CD4-positive, alpha-beta T cell treated with Interleukin-21 for 1 hour (primary cell): ENCODE data around the gene WDR17.
A peak's percentile ranks its signal among the peaks of the same experiment; 100 is the strongest.
"Not testable (repeated sequence)": the region's sequence is repeated elsewhere in the genome, so short reads cannot be mapped to it uniquely, and the experiment has no call there.

Experiments
- DNase-seq: peaks from one replicate; pipeline ENCODE4 v3.0.0-alpha.2; 2020

The WDR17 gene

DNA sequence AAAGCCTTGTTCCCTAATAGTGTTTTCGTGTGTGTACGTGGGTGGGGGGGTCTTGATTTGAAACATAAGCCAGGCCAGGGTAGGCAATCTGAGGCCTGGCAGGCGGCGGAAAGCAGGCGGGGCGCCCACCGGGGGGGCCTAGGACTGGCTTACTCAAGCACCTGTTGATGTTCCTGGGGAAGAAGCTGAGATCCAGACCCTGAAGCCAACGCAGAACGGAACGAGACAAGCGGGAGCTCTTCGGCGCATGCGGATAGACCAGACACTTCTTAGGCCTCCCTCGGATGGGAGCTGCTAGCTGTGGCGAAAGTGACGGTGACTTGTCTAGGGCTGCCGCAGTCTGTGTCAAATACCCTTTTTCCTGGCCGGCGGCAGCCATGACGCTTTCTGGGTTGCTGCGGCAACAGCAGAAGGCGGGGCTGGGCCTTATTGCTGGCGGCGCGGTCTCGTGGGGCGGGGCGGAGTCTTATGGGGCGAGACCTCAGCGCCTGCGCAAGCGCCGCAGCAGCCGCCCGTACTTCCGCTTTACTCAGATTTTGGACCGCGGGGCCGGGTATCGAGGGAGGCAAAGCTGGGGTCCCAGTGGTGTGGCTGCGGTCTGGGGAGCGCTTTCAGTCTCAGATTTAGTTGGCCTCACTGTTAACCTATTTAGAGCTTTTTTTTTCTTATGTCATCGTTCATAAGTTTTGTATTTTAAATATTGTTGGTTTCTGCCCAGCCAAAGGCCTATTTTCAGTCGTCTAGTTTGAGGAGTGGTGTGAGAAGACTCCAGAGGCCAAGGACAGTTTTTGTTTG, 129.7 kb downstream of the WDR17 start, which contains the start of gene SPATA4:
SPATA4 (minus strand) TSS at position 402 of the 795 bp plus-strand sequence; CDS start at position 379, 23 bp downstream.
- DNase-seq = peak; percentile 92

DNA sequence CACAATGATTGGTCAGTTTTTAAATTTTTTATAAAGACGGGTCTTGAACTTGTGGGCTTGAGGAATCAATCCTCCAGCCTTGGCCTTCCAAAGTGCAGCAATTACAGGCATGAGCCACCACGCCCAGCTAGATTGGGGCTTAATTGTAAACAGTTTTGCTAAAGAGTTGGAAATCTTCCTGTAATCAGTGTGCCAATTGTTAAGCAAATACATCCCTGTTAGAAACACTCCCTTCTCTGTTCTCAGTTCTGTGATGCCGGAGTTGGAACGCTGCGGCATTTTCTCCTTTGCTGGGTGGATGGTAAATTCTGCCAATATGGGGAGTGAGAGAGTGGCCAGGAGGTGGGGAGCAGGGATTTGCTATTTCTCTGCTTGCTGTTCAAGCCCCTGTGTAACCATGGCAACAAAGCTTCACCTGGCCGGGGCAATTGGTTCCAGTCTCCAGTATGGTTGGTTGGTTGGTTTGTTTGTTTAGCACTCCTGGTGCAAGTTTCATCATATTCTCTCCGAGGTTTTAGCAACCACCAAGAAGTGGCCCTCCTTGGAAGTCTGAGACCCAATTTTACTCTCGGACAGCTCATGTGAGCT, 132.8 kb downstream of the WDR17 start:
- no peak for DNase-seq

DNA sequence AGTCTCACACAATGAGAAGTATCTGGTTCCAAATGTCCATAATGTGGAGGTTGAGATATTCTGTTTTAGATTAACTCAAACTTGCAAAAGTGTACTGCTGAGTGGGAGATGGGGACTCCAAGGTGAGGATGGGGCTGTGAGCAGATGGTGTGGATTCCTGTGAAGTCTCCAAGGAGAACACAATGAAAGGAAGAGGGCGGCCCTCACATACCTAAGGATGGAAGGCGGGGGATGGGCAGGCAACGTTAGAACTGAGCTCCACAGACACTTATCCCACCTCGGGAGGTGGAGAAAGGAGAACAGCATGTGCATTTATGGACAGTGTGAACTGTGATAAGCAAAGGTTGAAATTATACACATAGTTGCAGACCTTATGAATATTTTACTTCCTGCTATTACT, 139.7 kb downstream of the WDR17 start:
- DNase-seq = no peak

DNA sequence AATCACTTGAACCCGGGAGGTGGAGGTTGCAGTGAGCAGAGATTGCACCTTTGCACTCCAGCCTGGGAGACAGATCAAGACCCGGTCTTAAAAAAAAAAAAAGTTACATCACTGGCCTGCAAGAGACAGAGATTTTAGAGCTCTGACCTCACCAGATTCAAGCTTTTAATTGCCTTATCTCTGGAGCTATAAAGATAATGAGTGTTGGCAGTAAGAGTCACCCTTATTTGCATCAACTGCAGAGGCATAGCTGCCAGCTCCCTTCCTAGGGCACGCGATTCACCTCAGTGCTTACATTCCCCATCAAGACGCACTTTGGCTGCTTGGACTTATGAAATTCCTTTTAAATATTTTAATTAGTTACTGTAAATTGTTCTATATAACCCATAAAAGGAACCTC, 142.2 kb downstream of the WDR17 start:
- DNase-seq = no peak

DNA sequence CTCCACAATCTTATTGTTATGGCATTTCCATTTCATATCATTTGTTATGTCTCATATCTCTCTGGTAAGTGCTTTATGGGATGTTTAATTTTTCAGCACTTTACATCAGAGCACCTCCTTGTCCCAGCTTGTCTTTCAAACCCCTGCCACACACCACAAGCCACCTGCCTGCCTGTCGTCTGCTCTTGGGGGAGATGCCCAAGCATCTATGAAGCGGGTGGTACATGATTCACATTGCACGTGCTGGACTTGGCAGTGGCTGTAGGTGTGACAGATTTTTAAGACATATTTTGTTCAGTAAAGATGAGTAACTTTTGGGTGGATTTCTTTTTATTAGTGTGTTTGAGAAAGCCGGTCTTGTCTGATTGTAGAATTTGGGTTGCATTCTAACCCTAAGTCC, 143.9 kb downstream of the WDR17 start:
- DNase-seq = no peak

DNA sequence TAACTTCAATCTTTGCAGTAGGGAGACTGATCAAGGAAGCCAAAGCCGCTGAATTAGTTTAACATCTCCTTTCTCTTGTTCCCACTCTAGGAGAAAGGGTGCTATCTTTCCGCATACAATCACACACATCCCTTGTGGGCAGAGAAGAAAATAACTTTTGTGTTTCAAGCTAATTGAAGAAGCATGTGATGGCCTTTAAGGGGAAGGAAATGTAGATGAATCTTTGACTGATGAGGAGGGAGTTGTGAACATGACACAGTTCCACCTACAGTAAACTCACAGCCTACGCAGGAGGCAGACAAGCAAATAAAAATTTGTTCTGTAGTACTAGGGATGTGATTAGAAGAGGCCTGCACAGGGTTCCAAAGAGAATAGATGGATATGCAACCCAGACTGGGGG, 144.5 kb downstream of the WDR17 start:
- no peak for DNase-seq

DNA sequence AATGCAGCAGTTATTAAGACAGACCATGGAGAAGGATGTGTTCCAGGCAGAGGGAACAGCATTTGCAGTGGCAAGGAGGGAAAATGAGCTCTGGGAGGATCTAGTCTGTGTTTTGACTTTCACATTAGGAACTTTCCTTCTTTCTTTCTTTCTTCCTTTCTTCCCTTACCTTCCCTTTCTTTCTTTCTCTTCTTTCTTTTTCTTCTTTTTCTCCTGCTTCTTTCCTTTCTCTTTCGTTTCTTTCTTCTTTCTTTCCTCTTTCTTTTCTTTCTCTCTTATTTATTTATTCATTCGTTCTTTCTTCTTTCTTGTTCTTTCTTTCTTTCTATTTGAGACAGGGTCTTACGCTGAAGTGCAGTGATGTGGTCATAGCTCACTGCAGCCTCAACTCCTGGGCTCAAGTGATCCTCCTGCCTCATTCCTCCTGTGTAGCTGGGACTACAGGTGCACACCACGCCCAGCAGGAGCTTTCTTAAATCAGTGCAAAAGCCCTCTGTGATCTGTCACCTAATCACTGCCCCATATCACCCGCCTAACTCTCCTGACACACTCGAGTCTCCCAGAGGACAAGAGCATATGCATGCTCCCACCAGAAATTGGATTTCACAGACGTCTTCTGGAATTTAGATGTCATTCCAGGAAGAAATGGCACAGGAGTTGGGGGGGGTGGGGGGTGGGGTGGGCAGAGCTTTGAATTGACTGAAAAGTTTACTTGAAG, 145.1 kb downstream of the WDR17 start:
- DNase-seq = no peak

DNA sequence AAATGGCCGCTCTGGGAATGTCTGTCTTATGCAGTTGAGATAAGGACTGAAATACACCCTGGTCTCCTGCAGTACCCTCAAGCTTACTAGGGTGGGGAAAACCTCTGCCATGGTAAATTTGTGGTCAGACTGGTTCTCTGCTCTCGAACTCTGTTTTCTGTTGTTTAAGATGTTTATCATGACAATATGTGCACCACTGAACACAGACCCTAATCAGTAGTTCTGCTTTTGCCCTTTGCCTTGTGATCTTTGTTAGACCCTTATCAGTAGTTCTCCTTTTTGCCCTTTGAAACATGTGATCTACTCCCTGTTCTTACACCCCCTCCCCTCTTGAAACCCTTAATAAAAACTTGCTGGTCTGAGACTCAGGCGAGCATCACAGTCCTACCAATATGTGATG, 146.7 kb downstream of the WDR17 start:
- DNase-seq = not testable (repeated sequence)

DNA sequence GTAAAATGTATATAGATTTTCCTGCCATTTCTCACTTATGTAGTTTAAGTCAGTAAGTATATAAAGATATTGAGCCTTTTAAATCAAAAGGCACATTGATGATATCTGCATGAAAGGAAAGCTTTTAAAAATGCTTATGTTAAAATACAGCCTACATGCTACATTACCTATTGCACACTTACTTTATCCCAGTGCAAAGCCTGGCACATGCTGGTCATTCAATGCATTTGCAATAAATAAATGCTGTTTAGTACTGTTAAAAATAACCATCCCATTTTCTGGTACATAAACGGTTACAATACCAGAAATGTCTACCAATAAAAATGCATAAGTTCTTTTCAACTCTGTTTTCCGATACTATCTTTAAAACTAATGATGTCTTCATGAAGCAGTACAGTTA, 151.9 kb downstream of the WDR17 start:
- DNase-seq = no peak

DNA sequence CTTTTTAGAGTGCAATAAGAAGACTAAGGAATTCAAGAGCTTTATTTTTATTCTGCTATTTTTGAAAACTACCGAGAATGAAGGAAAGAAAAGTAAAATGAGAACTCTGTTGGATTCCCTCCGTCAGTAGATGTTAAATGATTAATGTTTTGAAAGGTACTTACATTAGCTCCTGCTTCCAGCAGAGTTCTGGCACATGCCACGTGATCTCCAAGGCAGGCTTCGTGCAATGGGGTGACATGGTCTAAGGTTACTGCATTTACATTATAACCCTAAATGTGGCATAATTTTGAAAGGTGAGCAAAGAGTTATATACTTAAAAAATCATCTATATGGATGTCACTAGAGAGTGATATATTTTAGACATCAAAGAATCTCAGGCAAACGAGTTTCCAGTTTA, 156.5 kb downstream of the WDR17 start:
- DNase-seq = no peak

DNA sequence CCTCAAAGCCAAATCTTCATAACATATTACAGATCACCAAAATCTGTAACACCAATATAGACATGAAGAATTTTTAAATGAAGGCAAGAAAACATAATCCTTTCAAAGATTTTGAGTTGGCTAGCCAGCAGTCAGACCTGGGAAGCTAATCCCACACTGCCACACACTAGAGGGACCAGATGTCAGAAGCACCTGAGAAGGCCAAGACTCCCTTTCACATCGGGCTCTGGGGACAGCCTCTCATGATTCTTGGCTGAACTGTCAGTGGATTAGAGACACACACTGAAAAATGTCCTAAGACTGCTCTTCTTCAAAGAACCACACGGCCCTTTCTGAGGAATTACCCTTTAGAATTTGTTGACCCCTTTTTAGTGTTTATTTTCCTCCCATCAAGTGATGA, 157.9 kb downstream of the WDR17 start:
- DNase-seq = no peak

DNA sequence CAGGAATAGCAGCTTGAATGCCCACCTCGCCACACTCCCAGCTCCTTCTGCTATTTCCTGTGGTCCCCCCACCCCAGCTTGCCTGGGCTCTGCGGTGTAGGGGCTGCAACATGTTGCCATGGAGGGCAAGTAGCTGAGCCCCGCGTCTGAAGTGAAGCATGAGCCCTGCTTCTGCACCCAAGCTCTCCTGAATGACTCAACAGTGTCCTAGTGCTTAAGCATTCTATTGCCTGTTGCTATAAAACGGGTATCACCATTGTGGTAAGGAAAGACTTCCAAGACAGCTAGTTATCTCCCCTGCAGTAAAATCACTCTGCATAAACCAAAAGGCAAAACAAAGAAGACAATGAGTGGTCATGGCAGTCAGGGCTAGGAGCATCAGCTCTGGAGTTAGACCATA, 161.1 kb downstream of the WDR17 start:
- DNase-seq = no peak

DNA sequence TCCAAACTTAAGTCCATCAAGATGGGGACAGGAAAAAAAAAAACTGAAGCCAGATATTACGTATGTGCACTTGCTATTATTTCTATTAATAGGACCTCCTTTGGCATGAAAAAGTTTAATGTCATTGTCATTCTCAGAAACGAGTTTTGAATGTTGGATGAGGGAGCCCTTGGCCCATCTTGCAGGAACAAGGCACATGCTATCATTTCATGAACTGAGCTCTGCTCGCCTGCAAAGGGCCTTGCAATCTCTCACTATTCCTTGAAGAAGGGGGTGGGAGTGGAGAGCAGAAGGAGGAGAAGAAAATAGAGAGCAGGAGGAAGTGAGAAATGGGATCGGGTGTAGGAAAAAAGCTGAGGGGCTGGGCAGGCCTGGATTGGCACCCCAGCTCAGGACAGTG, 164.0 kb downstream of the WDR17 start:
- no peak for DNase-seq
